Neutrophil (primary cell): ENCODE measurements around the gene RPS23.

Source experiments
- H3K27ac ChIP-seq: fragments of 200-600 bp; sonication (generic); 2 replicates; pipeline ENCODE4 v1.5.1; 2016; ENCODE audit warnings: mild to moderate bottlenecking, moderate library complexity
- H3K27me3 ChIP-seq: fragments of 200-600 bp; sonication (generic); 2 replicates; pipeline ENCODE4 v1.6.0; 2016; ENCODE audit warnings: mild to moderate bottlenecking
- H3K36me3 ChIP-seq: fragments of 200-600 bp; sonication (generic); 2 replicates; pipeline ENCODE4 v1.5.1; 2017
- H3K4me1 ChIP-seq, 2 experiments: fragments of 200-600 bp in 1 of 2; sonication (generic) in 1 of 2; 1 replicate in 1 of 2; 2 replicates in 1 of 2; pipeline versions ENCODE4 v1.5.1 to v1.6.1; 2013 to 2016; ENCODE audit warnings: low read depth in 1 of 2, low read length in 1 of 2, mild to moderate bottlenecking in 1 of 2, moderate library complexity in 1 of 2; ENCODE audit not compliant: control insufficient read depth in 1 of 2, insufficient read depth in 1 of 2
- H3K4me3 ChIP-seq, 2 experiments: fragments of 200-600 bp in 1 of 2; sonication (generic) in 1 of 2; 1 replicate in 1 of 2; 2 replicates in 1 of 2; pipeline ENCODE4 v1.5.1; 2013 to 2016; ENCODE audit warnings: low read depth in 1 of 2, low read length in 1 of 2, mild to moderate bottlenecking in 1 of 2, moderate library complexity in 1 of 2
- H3K9me3 ChIP-seq: fragments of 200-600 bp; sonication (generic); 2 replicates; pipeline ENCODE4 v1.5.1; 2016
- TF ChIP-seq, protein P1 (sequence below): fragments of 200-600 bp; sonication (generic); IDR thresholded peaks from 2 replicates; pipeline ENCODE4 v1.5.1; 2016; ENCODE audit warnings: antibody characterized with exemption

The RPS23 gene

GRCh38 chr5:82309091-82309531, 31.0 kb upstream of the RPS23 start:
- Histone ChIP-seq H3K4me1 (no peaks in the 10 kb centered on the region), H3K27me3 (no peaks in the 10 kb centered on the region), H3K9me3 (no peaks in the 10 kb centered on the region), H3K36me3 (no peaks in the 10 kb centered on the region), H3K27ac (no peak overlapping the region), H3K4me3 (no peak overlapping the region)
- TF ChIP-seq, protein P1, sequence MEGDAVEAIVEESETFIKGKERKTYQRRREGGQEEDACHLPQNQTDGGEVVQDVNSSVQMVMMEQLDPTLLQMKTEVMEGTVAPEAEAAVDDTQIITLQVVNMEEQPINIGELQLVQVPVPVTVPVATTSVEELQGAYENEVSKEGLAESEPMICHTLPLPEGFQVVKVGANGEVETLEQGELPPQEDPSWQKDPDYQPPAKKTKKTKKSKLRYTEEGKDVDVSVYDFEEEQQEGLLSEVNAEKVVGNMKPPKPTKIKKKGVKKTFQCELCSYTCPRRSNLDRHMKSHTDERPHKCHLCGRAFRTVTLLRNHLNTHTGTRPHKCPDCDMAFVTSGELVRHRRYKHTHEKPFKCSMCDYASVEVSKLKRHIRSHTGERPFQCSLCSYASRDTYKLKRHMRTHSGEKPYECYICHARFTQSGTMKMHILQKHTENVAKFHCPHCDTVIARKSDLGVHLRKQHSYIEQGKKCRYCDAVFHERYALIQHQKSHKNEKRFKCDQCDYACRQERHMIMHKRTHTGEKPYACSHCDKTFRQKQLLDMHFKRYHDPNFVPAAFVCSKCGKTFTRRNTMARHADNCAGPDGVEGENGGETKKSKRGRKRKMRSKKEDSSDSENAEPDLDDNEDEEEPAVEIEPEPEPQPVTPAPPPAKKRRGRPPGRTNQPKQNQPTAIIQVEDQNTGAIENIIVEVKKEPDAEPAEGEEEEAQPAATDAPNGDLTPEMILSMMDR = no peak

GRCh38 chr5:82308416-82308815, 30.3 kb upstream of the RPS23 start:
- H3K27me3 ChIP-seq = no peaks in the 10 kb centered on the region
- H3K4me1 ChIP-seq = no peaks in the 10 kb centered on the region
- no peak overlapping the region for H3K4me3 ChIP-seq
- TF ChIP-seq, protein P1 = no peak
- no peak overlapping the region for H3K27ac ChIP-seq
- no peaks in the 10 kb centered on the region for H3K9me3 ChIP-seq
- H3K36me3 ChIP-seq = no peaks in the 10 kb centered on the region

- H3K36me3 ChIP-seq = no peaks in the 10 kb centered on the region
- H3K9me3 ChIP-seq = no peaks in the 10 kb centered on the region
- H3K27ac ChIP-seq = no peak overlapping the region
- H3K4me3 ChIP-seq = no peak overlapping the region
- no peaks in the 10 kb centered on the region for H3K4me1 ChIP-seq
- TF ChIP-seq, protein P1 = no peak
- no peaks in the 10 kb centered on the region for H3K27me3 ChIP-seq
These were observed 29.3 kb upstream of the RPS23 start for GRCh38 chr5:82307451-82307850.

DNA sequence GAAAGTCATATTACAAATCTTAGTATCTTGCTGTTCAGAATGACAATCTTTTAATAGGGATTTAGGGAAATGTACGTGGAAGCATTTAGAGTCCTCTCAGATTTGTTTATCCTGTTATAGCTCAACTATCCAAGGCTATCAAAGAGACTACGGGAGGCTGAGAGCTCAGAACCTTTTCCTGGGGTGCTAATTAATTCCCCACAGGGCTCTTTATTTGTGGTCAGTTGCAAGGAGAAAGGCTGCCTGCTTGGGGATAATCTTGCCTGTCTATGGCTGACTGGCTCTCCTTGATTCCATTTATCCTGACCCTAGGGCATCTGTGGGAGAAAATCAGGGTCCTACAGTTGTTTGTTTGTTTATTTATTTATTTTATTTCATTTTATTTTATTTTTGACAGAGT, 28.0 kb upstream of the RPS23 start:
- Histone ChIP-seq H3K36me3 (no peaks in the 10 kb centered on the region), H3K9me3 (no peaks in the 10 kb centered on the region), H3K27ac (no peak overlapping the region), H3K27me3 (no peaks in the 10 kb centered on the region), H3K4me1 (no peaks in the 10 kb centered on the region), H3K4me3 (no peak overlapping the region)
- TF ChIP-seq, protein P1 = no peak

DNA sequence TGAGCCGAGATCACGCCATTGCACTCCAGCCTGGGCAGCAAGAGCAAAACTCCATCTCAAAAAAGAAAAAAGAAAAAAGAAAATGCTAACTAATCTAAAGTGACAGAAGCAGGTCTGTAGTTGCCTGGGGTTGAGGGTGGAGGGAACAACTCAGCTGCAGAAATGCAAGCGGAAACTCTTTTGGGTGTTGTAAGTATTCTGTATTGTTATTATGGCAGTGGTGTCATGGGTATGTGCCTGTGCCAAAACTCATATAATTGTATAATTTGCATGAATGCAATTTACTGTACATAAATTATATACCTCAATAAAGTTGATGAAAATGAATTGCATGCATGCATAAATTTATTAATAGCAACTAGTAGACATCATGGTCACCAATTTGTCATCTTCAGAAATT, 23.0 kb upstream of the RPS23 start:
- Histone ChIP-seq H3K27ac (no peak overlapping the region), H3K9me3 (no peaks in the 10 kb centered on the region), H3K4me3 (no peak overlapping the region), H3K4me1 (peaks cover 0 to 16% of the 10 kb centered on the region in 2 experiments), H3K36me3 (no peaks in the 10 kb centered on the region), H3K27me3 (no peaks in the 10 kb centered on the region)
- TF ChIP-seq, protein P1 = no peak

- Histone ChIP-seq H3K4me3 (no peak overlapping the region), H3K27ac (no peak overlapping the region), H3K27me3 (no peaks in the 10 kb centered on the region), H3K9me3 (no peaks in the 10 kb centered on the region), H3K36me3 (no peaks in the 10 kb centered on the region), H3K4me1 (peaks cover 0 to 16% of the 10 kb centered on the region in 2 experiments)
- TF ChIP-seq, protein P1 = no peak
These were observed 20.5 kb upstream of the RPS23 start for GRCh38 chr5:82298668-82299067.
